Stimulated activated CD8-positive, alpha-beta memory T cell treated with anti-CD3 and anti-CD28 coated beads, Interleukin-2, amount 100 ng/mL, for 1 hour (primary cell): ENCODE data around the gene CEACAM7.

Experiments
- DNase-seq, 2 donors: peaks; one replicate each; pipeline ENCODE4 v3.0.0-alpha.2; 2020; ENCODE audit warnings: low read depth in 2 of 2

CEACAM7 gene

GRCh38 chr19:41700381-41701195, 12.5 kb upstream of the CEACAM7 start:
- DNase-seq = no peak

GRCh38 chr19:41699968-41700323, 11.9 kb upstream of the CEACAM7 start:
- no peak for DNase-seq

GRCh38 chr19:41699231-41699967, 11.3 kb upstream of the CEACAM7 start:
- no peak for DNase-seq

- DNase-seq = no peak
These were observed 10.7 kb upstream of the CEACAM7 start for GRCh38 chr19:41698746-41699230.

- no peak for DNase-seq
These were observed 9.3 kb upstream of the CEACAM7 start for GRCh38 chr19:41697198-41697855.

GRCh38 chr19:41696402-41697197, 8.5 kb upstream of the CEACAM7 start:
- no peak for DNase-seq

- DNase-seq = no peak
These were observed 7.7 kb upstream of the CEACAM7 start for GRCh38 chr19:41695745-41696144.

GRCh38 chr19:41694831-41695635, 7.0 kb upstream of the CEACAM7 start:
- DNase-seq = no peak

- no peak for DNase-seq
These were observed 6.1 kb upstream of the CEACAM7 start for GRCh38 chr19:41694196-41694595.

GRCh38 chr19:41691268-41691970, 3.3 kb upstream of the CEACAM7 start:
- no peak for DNase-seq

- DNase-seq = no peak
These were observed 2.7 kb upstream of the CEACAM7 start for GRCh38 chr19:41690801-41691065.

GRCh38 chr19:41689993-41690800, 2.1 kb upstream of the CEACAM7 start:
- no peak for DNase-seq

GRCh38 chr19:41688687-41689086, 617 bp upstream of the CEACAM7 start:
- no peak for DNase-seq

- DNase-seq = no peak
These were observed 651 bp downstream of the CEACAM7 start for GRCh38 chr19:41687419-41687818.

- no peak for DNase-seq
These were observed 5.6 kb downstream of the CEACAM7 start for GRCh38 chr19:41682437-41682836.

- no peak for DNase-seq
These were observed 16.6 kb downstream of the CEACAM7 start for GRCh38 chr19:41671486-41671885.

GRCh38 chr19:41670755-41671154, 17.3 kb downstream of the CEACAM7 start:
- DNase-seq = no peak

GRCh38 chr19:41668315-41668714, 19.8 kb downstream of the CEACAM7 start:
- DNase-seq = no peak

- DNase-seq = no peak
These were observed 22.0 kb downstream of the CEACAM7 start for GRCh38 chr19:41666075-41666474.

GRCh38 chr19:41657157-41657556, 30.9 kb downstream of the CEACAM7 start:
- DNase-seq = no peak
